Keratinocyte (primary cell): Measurements from ENCODE around the gene SFMBT1.
A peak's percentile ranks its signal among the peaks of the same experiment; 100 is the strongest.

ENCODE experiments used
- EZH2 ChIP-seq: IDR thresholded peaks from one replicate; pipeline ENCODE4 v1.6.1; 2012; ENCODE audit warnings: inconsistent platforms, mild to moderate bottlenecking, low read length, moderate library complexity
- TF ChIP-seq, protein P1 (sequence below), 3 experiments: IDR thresholded peaks in 1 of 3; conservative IDR thresholded peaks in 1 of 3; optimal IDR thresholded peaks in 1 of 3; 2 replicates in 2 of 3; 3 replicates in 1 of 3; pipeline versions ENCODE3 to v1.5.1; 2011; ENCODE audit warnings: low read length in 3 of 3, mild to moderate bottlenecking in 3 of 3, moderate library complexity in 2 of 3, control low read depth in 1 of 3, inconsistent platforms in 1 of 3; ENCODE audit not compliant: insufficient read depth in 2 of 3; ENCODE audit errors: extremely low read depth in 1 of 3

GRCh38 chr3:52986938-52987337 is 58.9 kb downstream of the SFMBT1 start:
- TF ChIP-seq, protein P1, sequence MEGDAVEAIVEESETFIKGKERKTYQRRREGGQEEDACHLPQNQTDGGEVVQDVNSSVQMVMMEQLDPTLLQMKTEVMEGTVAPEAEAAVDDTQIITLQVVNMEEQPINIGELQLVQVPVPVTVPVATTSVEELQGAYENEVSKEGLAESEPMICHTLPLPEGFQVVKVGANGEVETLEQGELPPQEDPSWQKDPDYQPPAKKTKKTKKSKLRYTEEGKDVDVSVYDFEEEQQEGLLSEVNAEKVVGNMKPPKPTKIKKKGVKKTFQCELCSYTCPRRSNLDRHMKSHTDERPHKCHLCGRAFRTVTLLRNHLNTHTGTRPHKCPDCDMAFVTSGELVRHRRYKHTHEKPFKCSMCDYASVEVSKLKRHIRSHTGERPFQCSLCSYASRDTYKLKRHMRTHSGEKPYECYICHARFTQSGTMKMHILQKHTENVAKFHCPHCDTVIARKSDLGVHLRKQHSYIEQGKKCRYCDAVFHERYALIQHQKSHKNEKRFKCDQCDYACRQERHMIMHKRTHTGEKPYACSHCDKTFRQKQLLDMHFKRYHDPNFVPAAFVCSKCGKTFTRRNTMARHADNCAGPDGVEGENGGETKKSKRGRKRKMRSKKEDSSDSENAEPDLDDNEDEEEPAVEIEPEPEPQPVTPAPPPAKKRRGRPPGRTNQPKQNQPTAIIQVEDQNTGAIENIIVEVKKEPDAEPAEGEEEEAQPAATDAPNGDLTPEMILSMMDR (optimal IDR thresholded peaks at IDR 0.05 in 1 of 3, IDR thresholded peaks at IDR 0.05 in 1 of 3, conservative IDR thresholded peaks at IDR 0.05 in 1 of 3; ENCODE audit: extremely low read depth in 1 of 3, insufficient read depth in 2 of 3, low read length in 3 of 3), result peak in 2 of 3 experiments; percentile 38
- no peak for TF ChIP-seq EZH2
